HG03066 (cell line): ENCODE results near the gene ZNHIT2.
A peak's percentile ranks its signal among the peaks of the same experiment; 100 is the strongest.

Experiments used
- ATAC-seq: cut with Tn5 transposase; IDR thresholded peaks from one replicate; pipeline ENCODE4 v1.9.1; 2021; ENCODE audit warnings: low read depth; ENCODE audit not compliant: unreplicated experiment

The ZNHIT2 gene

GRCh38 chr11:65107751-65108468, 9.6 kb downstream of the ZNHIT2 start:
- ATAC-seq, result no peak

DNA sequence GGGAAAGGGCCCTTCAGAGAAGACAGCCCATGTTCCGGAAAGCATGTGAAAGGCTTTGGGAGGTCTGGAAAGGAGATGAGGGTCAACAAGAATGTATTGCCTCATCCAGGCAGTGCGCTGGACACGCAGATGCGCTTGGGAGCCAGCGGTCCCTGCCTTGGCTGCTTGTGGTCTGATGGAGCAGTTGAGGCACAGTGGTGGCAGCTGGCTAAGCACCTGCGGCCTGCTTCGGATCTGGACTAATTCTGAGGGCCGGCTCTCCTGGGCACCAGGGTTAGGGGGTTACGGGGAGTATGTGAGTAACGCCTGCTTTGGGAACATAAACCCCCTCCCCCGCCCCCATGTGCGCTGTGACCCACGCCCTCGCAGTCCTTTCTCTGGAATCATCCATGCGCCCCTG, 10.4 kb downstream of the ZNHIT2 start:
- ATAC-seq, result no peak

DNA sequence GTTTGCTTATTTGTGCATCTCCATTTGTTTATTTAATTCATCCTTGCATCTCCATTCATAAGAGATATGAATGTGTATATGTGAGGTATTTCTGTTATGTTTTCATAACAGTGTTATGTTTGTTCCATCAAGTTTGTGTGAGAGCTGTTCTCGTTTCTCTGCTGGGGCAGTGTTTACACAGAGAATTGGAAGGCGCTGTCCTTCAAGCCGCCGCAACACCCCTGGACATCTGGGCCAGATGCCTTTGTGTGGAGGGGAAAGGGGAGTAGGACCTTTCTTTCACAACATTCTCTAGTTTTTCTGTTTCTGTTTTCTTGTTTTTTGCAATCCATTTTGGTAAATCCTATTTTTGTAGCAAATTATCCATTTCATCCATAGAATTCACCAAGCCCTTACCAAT, 12.9 kb downstream of the ZNHIT2 start:
- no peak for ATAC-seq

- no peak for ATAC-seq
Measured at GRCh38 chr11:65103476-65103875, 14.0 kb downstream of the ZNHIT2 start.

DNA sequence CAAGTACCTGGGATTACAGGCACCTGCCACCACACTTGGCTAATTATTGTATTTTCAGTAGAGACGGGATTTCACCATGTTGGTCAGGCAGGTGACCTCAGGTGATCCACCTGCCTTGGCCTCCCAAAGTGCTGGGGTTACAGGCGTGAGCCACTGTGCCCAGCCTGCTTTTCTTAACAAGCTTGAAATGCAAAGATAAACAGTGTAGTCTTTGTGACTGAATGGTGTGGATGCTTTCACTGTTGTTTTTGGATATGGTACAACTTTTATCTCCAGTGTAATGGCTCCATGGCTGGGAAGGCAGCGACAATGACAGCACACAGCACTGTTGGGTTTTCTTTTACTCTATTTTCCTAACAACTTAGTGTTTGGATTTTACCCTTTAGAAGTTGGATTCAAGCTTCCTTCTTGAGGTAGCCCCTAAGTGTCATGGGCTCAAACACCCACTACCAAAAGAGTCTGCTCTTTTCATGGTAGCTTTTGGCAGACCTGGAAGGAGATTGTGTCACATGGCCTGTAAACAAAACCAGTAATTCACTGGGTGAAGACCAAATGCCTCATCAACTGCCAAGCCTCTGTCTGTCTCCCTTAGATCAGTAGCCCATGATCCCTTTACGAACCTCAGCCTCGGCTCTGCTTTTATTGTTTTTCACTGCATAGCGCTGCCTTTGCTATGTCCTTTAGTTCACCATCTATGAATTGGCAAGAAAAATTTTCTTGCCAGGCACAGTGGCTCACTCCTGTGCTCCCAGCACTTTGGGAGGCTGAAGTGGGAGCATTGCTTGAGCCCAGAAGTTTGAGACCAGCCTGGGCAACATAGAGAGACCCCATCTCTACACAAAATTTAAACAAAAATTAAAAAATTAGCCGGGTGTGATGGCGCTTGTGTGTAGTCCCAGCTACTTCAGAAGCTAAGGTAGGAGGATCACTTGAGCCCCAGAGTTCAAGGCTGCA, 15.1 kb downstream of the ZNHIT2 start:
- ATAC-seq, result no peak

DNA sequence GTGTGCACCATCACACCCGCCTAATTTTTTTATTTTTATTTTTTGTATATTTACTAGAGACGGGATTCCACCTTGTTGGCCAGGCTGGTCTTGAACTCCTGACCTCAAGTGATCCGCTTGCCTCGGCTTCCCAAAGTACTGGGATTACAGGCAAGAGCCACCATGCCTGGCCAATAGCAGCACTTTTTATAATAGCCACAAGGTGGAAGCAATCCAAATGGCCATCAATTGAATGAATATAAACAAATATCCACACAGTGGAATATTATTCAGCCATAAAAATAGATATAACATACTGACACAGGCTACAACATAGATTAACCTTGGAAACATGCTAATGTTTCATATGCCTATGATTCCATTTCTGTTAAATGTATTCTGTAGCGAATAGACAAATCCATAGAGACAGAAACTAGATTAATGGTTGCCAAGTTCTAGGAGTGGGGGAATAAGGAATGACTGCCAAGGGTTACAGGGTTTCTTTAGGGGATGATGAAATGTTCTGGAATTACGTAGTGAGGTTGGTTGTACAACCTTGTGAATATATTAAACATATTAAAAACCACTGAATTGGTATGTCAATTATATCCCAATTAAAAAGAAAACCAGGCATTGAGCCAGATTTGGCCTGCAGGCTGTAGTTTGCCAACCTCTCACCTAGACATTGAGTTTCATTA, 16.7 kb downstream of the ZNHIT2 start:
- ATAC-seq, result no peak

DNA sequence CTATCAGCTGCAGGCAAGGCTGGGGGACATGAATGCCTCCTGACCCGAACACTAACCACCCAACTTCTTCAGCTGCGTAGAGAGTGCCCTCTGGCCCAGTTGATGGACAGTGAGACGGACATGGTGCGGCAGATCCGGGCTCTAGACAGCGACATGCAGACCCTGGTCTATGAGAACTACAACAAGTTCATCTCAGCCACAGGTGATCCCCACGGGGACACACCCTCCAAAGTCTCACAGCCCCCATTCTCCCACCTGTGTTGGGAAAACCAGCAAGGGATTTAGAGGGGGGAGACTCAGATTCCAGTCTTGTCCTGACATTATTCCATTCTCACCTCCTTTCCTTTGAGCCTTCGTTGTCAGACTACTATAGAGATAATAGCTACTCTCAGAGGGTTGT, 20.6 kb downstream of the ZNHIT2 start:
- no peak for ATAC-seq

GRCh38 chr11:65095974-65096806, 21.3 kb downstream of the ZNHIT2 start, which contains the start of gene VPS51:
Gene VPS51, plus strand, starts transcription at chr11:65096214. Its CDS starts 37 bp downstream, at chr11:65096251.
- peak; percentile 90 for ATAC-seq

DNA sequence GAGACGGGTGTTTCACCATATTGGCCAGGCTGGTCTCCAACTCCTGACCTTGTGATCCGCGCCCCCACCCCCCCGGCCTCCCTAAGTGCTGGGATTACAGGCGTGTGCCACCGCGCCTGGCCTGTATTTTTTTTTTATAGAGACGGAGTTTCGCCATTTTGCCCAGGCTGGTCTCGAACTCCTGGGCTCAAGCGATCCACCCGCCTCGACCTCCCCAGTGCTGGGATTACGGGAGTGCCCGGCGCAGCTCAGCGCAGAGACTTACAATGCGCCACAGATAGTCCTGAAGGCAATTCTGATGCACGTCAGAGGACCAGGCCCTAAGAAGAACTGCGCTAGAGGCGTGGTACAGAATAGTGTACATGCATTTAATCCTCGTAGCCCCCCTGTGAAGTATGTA, 22.1 kb downstream of the ZNHIT2 start:
- ATAC-seq, result no peak

GRCh38 chr11:65090628-65091027, 26.9 kb downstream of the ZNHIT2 start:
- ATAC-seq, result no peak

GRCh38 chr11:65089621-65090020, 27.9 kb downstream of the ZNHIT2 start:
- no peak for ATAC-seq

- ATAC-seq, result no peak
Measured at GRCh38 chr11:65087827-65088226, 29.7 kb downstream of the ZNHIT2 start.

- ATAC-seq, result no peak
Measured at GRCh38 chr11:65087216-65087615, 30.3 kb downstream of the ZNHIT2 start.

DNA sequence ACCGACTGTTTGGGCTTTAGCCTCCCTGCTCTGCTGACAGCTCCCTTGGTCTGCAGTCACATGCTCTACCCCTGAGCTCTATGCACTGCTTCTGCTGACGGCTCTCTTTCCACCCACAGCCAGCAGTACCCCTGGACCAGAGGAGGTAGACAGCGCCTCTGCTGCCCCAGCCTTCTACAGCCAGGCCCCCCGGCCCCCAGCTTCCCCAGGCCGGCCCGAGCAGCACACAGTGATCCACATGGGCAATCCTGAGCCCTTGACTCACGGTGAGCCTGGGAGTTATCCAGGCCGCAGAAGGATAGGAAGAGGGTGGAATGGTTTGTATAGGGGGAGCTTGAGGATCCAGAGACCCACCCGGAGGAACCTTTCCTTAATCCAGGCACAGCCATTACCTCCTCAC, 30.7 kb downstream of the ZNHIT2 start:
- ATAC-seq, result no peak

DNA sequence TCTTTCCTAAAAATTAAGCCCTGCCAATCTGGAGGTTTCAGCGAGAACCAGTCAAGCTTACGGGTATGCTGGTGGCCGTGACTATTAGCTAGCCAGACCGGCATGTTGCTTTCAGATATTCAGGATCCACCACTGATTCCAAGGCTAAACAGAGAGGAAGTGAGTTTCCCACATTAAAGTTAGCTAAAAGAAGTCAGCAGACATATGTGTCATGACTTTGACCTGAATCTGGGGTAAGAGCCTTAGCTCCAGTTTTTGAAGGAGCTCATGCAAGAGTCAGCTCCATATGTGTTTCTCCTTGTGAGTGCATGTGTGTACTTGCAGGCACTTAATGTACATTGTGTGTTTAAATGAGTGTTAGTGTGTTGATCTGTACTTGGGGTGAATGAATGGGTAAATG, 32.1 kb downstream of the ZNHIT2 start:
- ATAC-seq, result no peak

- no peak for ATAC-seq
Measured at GRCh38 chr11:65084598-65085375, 32.7 kb downstream of the ZNHIT2 start.

- ATAC-seq, result peak; percentile 71
Measured at GRCh38 chr11:65083834-65084597, 33.5 kb downstream of the ZNHIT2 start, which contains the start of the genes CDCA5 and ZFPL1. Gene CDCA5, minus strand, starts transcription at chr11:65084040. Its CDS starts 62 bp downstream, at chr11:65083978. Gene ZFPL1, plus strand, starts transcription at chr11:65084222. Its CDS starts 477 bp downstream, at chr11:65084699.

GRCh38 chr11:65083134-65083833, 34.2 kb downstream of the ZNHIT2 start:
- ATAC-seq, result no peak
